DLD1 (cell line): ENCODE data around the gene EIF4E1B.

Experiments
- in situ Hi-C: cut with HindIII; loops from 2 replicates; pipeline ENCODE4 v1.10.0; 2017; ENCODE audit warnings: low sequenced_read_pairs

Gene EIF4E1B

DNA sequence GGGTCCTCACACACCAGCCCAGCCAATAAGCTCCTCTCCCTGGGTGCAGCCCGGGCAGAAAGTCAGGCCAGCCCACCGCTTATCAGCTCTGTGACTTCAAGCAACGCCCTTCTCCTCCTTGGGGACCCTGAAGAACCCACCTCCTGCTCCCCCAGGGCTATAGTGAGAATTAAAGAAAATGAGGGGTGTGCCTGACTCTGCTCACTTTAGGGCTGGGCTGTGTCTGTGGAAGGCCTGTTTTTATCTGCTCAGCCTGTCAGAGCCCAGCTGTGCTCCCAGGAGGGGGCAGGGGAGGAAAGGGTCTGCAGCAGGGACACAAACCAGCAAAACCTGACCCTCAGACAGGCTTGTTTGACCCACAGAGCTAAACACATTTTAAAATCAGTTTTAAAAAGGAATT is 24.4 kb upstream of the EIF4E1B start:
- in situ Hi-C loops, result no loop called here

DNA sequence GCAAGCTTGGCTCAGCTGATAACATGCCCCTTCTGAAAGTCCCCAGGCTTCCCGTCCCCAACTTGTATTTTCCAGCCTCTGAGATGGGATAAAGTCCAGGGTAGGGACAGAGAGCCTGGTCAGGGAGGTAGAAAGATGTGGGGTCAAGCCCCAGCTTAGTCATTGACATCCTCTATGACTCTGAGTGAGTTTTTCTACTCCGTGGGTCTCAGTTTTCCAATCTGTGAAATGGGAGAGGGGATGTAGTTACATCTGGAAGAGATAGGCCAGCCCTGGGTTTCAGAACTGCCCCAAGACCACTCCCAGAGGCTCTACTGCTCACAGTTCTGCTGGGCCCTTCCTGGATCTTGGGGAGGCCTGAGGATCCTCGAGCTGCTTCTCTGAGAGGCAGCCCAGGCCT is 23.6 kb upstream of the EIF4E1B start:
- in situ Hi-C loops, result no loop called here

DNA sequence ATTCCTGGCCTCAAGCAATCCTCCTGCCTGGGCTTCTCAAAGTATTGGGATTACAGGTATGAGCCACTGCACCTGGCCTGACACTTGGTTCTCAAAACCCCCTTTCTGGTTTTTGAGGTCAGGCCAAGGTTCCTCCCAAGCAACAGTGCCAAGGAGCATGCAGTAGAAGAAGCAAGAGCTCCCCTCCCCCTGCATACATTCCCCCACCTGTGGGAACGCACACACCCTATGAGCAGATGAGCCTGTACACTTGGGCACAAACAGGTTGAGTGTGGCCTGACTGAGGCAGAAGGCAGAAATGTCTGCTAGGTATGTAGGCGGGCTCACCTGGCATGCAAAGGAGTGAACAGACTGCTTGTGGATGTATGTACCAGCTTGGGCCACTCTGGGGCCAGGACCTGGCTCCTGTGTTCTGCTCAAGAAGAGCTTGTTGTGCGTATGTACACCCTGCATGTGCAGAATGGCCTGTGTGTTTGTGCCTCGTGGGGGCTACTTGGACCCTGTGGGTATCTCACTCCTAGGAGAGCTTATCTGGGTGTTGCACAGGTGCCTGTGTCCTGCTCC is 22.3 kb upstream of the EIF4E1B start:
- in situ Hi-C loops, result no loop called here

DNA sequence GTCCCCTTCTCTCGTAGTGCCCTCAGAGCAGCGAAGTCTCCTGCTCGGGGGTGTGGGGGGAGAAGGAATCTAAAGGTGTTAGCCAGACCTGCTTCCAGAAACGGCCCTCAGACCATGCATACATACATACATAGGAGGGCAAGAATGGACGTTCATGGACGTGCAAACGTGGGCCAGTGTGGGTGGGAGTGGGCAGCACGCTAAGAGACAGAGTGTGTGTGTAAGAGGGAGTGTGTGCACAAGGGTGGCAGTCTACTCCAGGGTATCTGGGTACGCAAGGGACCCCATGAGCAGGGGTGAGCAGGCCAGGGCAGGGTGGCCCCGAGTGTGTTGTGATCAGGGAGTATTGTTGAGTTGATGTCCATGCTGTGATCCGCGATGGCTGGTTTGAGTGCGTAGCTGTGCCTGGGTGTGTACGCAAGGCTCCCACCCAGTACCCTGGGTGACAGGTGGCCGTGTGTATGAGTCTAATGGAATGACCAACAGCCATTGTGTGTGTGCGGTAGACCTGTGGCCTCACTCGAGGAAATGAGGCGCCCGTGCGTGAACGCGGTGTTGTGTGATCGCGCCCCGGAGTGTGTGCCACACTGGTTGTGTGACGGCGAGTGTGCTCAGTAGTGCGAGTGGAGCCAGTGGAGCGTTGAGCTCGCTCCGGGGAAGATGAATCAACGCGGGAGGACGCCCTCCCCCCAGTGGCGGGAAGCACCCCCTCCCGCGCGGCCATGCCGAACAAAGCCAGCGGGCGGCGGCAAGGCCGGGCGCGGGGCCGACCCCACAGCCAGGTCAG is 21.3 kb upstream of the EIF4E1B start:
- in situ Hi-C loops, result no loop called here

DNA sequence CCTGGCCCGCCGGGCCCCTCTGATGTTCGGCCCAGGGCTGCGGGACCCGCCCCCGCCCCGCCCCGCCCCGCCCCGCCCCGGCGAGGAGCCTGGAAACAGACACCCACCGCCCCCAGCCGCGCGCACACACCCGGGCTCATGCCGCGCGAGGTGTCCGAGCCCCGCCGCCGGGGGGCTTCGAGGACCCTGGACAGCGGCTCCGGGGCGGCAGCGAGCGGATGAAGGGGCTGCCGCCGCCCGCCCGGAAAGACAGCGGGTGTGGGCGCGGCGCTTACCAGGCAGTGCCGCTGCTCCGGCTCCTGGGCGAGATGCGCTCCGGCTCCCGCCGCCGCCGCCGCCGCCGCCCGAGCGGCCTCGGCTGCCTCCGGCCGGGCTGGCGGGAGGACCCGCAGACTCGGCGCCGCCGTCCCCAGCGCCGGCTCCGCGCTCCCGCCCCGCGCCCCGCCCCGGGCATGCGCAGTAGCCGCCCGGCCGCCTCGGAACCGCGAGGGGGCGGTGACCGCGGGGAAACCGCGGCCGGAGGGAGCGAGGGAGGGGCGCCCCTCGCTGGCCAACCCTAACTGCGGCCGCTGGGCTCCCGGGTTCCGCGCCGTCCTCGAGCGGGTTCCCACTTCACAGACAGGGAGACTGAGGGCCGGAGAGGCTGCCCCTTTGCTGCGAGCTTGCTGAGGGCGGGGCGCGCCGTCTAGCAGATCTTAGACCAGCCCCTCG is 20.6 kb upstream of the EIF4E1B start, which contains the start of gene GPRIN1:
Gene GPRIN1, minus strand, starts transcription at position 433 of the 711 bp plus-strand sequence. CDS start 10,322 bp downstream, outside the sequence.
- in situ Hi-C loops, result no loop called here

DNA sequence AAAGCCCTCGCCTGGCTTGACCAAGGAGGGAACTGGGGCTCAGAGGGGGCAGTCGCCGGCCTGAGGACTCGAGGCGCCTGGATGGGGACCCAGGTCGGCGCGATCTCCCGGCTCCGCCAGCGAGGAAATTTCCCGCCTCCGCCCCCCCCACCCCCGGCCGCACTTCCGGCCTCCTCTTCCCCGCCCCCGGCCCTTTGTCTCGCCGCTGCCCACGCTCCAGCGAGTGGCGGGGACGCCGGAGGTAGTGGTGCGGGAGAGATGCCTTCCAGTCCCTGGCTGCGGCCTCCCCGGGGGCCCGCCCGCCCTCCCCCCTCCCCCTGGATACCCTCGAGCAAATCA is 20.1 kb upstream of the EIF4E1B start:
- in situ Hi-C loops, result no loop called here

DNA sequence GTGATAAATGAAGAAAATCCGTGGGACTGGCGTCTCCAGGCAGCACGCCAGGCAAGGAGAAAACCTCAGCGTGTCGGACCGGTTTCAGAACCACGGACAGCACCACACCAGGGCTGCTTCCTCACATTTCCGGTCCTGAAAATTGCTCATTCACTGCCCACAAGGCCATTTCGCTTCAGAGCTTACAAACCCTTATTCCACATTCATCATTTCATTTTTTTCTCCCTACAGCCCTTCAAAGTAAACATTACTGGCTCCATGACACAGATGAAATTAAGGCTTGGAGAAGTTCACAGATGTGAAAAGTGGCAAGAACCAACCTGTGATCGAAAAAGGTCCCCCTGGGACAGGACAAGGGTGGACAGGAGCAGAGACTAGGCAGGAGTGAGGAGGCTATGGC is 19.0 kb upstream of the EIF4E1B start:
- in situ Hi-C loops, result no loop called here

DNA sequence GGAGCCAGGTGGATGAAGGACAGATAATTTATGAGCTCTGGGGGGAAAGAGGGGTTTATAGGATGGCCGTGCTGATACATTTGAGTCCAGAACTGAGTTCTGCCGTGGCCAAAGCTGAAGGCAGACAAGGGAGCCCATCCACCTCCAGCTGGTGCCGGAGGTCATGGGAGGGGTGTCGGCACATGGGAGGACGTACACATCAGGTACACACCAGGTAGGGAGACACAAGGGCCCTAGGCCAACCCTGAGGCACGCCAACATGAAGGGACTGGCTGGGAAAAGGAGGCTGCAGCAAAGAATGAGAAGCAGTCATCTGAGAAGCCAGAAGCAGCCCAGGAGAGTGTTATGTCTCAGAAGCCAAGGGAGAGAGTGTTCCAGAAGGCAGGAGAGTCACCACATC is 18.5 kb upstream of the EIF4E1B start:
- in situ Hi-C loops, result no loop called here

DNA sequence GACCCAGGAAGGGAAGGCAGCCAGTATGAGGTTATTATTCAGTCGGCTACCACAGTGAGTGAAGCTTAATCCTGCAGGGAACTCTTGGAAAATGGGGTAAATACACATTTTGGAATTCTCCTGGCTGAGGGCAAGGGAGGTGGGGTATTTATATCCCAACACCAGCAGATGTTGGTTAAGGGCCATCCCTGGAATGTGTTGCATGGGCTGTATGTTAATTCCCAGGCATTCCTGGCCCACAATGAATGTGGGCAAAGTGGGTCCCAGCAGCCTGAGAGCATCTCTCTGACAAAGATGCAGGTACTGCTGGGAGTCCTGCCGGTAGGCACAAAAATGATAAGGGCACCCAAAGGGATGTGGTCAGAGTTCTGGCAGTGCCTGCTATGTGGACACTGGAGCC is 17.6 kb upstream of the EIF4E1B start:
- in situ Hi-C loops, result no loop called here

DNA sequence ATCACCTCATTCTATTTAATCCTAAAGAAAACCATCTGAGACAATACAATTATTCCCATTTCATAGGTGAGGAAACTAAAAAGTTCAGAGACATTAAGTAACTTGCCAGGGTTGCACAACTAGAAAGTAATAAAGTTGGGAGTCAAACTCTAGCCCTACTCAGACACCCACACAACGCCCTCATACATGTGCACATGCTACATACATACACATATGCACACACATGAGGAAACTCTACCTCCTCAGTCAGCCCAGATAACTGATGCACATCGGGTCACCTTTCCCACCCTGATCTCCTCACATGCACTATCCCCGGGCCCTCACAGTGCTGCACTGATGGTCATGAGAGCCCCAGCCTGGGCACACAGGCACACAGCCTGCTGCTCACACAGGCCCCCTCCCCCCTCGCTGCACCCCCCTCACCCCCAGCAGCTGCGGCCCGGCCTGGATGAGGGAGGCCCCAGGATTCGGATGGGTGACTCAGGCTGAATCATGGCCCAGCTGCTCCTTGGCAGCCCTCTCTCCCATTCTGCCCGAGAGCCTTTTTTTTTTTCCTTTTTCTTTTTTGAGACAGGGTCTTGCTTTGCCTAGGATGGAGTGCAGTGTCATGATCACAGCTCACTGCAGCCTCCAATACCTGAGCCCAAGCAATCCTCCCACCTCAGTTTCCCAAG is 15.5 kb upstream of the EIF4E1B start:
- in situ Hi-C loops, result no loop called here

DNA sequence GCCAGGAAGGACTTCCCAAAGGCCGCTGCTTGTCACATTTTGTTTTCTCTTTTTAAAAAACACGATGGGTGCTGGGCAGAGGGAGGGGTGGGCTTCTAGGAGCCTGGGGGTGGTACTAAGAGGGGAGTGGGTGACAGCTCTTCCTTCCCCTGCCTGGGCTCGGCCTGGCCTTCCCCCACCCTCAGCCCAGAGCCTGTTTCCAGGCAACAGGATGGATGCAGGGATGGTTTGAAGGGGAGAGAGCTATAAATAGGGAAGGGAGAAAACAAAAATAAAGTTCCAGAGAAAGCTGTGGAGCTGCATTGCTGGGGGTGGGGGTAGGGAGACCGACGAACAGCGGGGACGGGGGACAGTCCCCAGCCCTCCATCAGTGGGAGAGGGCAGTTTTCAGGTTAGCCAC is 14.0 kb upstream of the EIF4E1B start:
- in situ Hi-C loops, result no loop called here

DNA sequence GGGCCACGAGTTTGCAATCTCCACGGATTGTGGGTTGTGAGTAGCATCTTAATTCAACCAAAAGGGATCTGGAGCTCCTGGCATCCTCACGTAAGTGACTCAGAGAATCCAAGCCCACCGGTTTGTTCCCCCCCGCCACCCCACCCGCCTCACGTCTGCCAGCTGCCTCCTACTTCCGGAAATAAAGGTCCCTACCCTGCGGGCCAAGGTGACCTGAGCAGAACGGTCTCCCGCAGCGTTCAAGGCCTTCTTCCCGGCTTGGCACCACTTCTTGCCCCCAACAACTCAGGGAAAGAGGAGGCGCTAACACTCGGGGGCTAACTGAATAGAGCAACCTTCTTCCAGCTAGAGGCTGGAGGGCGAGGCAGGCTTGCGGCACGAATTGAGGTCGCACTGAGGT is 11.7 kb upstream of the EIF4E1B start:
- in situ Hi-C loops, result no loop called here

DNA sequence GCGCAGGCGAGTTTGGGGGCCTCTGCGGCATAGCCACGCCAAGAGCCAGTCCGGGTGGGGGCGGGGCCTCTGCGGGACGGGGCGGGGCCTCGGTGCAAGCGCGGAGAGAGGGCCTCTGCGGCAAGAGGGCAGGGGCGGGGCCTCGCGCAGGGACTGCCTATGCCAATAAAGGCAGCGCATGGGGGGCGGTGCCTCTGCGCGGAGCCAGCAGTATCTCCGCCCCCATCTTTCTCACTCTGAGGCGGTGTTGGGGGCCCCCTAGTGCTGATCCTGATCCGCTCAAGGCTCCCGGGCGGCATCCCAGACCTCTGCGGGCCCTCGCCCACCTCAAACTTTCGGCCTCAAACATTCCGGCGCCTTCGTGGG is 11.3 kb upstream of the EIF4E1B start:
- in situ Hi-C loops, result no loop called here

DNA sequence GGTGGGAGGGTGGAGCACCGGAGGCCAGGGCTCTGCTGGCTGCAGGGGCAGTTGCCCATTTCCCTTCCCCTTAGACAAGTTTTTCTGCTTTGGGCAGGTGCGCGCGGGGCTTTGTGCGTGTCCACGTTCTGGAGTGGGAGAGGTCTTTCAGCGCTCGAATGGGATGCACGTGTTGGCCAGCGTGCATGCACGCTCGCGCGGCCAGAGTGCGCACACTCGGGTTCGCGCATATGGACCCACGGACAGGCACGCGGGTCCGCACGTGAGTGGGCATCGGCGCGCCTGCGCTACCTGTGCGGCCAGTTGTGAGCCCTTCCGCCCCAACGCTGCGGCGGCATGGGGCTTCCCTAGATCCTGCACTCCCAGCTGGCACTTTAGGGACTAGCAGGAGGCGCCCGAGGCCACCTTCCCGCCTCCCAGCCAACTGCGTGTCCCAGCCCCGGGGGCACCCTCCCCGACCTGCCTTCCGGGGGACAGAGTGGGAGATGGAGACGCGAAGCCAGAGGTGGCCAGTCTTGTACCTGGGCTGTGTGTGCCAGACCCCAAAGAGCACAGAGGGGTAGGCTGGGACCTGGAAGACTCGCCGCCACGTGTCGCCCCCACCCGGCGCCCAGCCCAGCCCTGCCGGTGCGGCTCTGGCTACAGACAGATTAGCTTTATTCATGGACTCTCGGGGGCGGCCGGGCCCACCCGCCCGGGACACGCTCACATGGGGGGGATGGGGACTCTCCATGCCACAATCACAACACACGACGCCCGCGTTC is 10.7 kb upstream of the EIF4E1B start:
- in situ Hi-C loops, result no loop called here

DNA sequence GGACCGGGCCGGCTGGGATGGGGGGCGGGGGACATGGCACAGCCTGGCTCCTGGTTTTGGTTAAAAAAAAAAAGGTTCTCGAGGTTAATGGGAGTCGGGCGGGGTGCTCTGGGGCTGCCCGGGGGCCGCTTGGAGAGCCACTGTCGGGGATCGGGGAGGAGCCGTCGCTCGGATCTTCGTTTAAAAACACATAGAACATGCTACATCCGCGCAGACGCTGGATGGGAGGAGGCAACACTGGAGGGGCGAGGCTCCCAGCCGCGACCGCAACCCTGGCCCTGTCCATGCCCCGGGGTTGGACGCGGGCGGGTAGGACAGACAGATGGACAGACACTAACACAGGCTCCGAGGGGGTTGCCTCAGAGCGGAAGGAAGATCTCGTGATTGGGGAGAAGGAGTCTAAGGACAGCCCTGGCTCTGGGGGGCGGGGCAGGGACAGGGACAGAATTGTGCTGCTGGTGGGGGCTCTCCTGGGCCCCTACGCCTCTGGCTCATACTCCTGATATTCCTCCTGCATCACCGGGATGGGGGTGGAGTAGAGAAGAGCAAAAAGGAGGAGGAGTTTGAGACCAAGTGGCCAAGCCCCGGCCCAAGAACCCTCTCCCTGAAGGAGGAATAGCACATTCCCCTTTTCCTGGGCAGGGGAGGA is 10.0 kb upstream of the EIF4E1B start:
- in situ Hi-C loops, result no loop called here

DNA sequence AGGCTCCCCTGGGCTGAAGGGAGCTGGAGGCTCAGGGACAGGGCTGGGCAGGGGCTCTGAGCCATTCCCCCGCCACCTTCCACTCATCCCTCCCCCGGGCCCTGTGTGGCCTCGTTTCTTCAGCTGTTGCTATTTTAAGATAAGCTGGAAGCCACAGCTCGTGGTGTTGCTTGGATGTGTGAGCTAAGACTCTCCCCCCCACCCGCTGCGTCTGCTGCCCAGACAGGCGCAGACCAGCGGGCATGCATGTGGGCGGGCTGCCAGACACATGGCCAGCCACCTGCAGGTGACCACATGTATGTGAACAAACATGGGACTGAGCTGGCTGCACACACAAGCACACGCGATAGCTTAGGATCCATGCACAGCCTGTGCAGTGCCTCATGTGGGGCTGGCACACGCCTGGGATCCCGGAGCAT is 8.8 kb upstream of the EIF4E1B start:
- in situ Hi-C loops, result no loop called here

DNA sequence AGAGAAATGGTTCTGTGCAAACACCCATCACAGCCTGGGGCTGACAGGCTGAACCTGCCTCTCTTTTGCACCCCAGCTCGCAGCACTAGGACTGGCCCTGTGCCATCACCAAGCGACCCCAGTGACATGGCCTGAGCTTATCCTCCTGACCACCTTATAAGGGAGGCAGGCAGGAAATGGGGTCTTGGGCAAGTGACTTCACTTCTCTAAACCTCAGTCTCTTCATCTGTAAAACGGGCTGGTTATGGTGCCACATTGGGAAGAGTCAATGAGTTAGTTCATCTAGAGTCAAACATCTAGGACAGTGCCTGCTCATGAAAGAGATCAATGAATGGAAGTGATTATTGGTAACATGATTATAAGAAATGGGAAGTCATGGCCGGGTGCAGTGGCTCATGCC is 6.3 kb upstream of the EIF4E1B start:
- in situ Hi-C loops, result no loop called here

DNA sequence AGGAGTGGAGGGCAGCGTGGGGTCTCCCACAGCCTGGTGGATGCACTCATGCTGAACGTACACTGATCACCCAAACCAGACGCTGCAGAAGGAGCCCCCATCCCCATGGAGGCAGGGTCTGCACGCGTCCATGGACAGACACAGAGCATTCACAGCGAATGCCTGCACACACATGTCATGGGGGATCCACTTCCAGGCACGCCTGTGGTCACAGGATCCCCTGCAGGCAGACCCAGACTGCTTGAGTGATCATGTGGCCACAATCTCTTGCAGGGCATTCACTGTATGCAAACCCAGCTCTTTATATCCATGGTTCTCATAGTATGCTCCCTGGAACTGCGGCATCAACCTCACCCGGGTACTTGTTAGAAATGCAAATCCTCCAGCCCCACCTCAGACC is 5.5 kb upstream of the EIF4E1B start:
- in situ Hi-C loops, result no loop called here

DNA sequence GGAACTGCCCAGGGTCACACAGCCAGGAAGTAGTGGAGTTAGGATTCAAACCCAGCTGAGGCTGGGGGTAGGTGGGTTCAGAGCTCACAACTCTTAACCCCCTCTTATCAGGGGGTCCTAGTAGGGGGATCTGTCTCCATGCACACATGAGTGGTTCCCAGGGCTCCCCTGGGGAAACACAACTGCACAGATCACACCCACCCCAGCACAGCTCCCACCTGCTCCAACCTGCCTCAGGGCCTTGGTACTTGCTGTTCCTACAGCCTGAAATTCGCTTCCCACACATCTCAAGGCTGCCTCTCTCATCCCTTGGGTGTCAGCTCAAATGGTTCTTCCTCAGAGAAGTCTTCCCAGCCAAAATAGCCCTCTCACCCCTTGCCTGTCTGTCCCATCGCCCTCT is 5.0 kb upstream of the EIF4E1B start:
- in situ Hi-C loops, result no loop called here
